GM12864 (cell line): Measurements from ENCODE around the gene ACSL3.

Source experiments
- DNase-seq: peaks from one replicate; pipeline ENCODE4 v3.0.0-alpha.2; 2011; ENCODE audit warnings: low read depth
- H3K4me3 ChIP-seq: 2 replicates; pipeline ENCODE4 v1.5.1; 2011; ENCODE audit warnings: mild to moderate bottlenecking, low read depth, low read length, control low read depth
- CTCF ChIP-seq: IDR thresholded peaks from 2 replicates; pipeline ENCODE4 v1.5.1; 2011; ENCODE audit warnings: low read depth, mild to moderate bottlenecking, moderate library complexity, low read length, control low read depth, inconsistent platforms; ENCODE audit errors: missing control alignments

The ACSL3 gene

GRCh38 chr2:222946700-222947287, 86.0 kb downstream of the ACSL3 start:
- H3K4me3 ChIP-seq, result no peak overlapping the region
- DNase-seq, result no peak
- TF ChIP-seq CTCF, result no peak

GRCh38 chr2:222949073-222949472, 88.2 kb downstream of the ACSL3 start:
- DNase-seq, result no peak
- TF ChIP-seq CTCF, result no peak
- no peak overlapping the region for H3K4me3 ChIP-seq

- H3K4me3 ChIP-seq, result no peak overlapping the region
- DNase-seq, result no peak
- no peak for TF ChIP-seq CTCF
Measured at GRCh38 chr2:222949690-222950323, 89.0 kb downstream of the ACSL3 start.

GRCh38 chr2:222950638-222951285, 89.9 kb downstream of the ACSL3 start:
- no peak for DNase-seq
- H3K4me3 ChIP-seq, result no peak overlapping the region
- no peak for TF ChIP-seq CTCF

DNA sequence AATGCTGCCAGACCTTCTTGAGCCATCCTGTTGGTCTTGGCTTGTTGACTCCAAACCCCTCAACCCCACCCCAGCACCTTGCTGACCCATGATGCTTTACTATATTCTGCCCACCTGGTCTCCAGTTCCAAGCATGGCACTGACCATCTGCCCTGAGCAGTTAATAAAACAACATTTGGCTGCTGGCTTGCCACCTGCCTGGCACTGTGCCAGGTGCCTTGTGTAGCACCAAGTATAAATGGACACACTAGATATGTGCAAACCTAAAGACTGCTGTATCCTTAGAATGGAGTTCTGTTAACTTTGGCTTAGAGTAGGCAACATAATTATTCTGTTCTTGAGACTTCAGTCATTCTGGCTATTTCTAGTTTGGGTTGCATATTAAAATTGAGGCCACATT, 91.4 kb downstream of the ACSL3 start:
- DNase-seq, result no peak
- H3K4me3 ChIP-seq, result no peak overlapping the region
- TF ChIP-seq CTCF, result no peak

DNA sequence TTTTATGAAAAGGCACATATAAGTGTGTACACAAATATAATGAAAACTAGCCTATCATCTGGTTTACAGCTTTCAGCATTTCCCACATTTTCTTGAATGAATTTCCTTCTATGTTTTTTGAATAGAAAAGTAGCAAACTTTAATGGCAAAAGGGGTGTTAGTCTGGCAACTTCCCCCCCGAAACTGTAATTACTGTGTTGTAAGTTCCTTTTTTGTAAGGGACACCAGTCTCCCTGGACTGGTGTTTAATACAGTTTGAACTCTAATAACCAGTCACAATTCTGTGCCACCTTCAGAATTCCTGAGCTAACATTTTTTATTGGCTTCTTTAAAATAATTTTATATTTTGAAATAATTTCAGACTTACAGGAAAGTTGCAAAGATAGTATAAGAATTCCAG, 94.2 kb downstream of the ACSL3 start:
- TF ChIP-seq CTCF, result no peak
- no peak for DNase-seq

More for the DNA sequence above, 94.2 kb downstream of the ACSL3 start:
- no peak overlapping the region for H3K4me3 ChIP-seq
